GM12892 (cell line): ENCODE data around the gene INSYN2B.

Source experiments
- DNase-seq: peaks from one replicate; pipeline ENCODE4 v3.0.0; 2011; ENCODE audit not compliant: insufficient read length
- FAIRE-seq: peaks from 2 replicates; lab custom pipeline; 2011; peaks lifted over from hg19 to GRCh38; lab: Jason Lieb, UNC
- POLR2A ChIP-seq: IDR thresholded peaks from 2 replicates; pipeline ENCODE4 v1.6.1; 2011; ENCODE audit warnings: low read depth, low read length, control low read depth
- POLR2AphosphoS5 ChIP-seq: IDR thresholded peaks from 2 replicates; pipeline ENCODE4 v1.6.1; 2011; ENCODE audit warnings: low read depth, low read length, control low read depth
- TAF1 ChIP-seq: IDR thresholded peaks from 2 replicates; pipeline ENCODE4 v1.6.1; 2011; ENCODE audit warnings: low read depth, mild to moderate bottlenecking, control low read depth, low read length, borderline replicate concordance

Gene INSYN2B

DNA sequence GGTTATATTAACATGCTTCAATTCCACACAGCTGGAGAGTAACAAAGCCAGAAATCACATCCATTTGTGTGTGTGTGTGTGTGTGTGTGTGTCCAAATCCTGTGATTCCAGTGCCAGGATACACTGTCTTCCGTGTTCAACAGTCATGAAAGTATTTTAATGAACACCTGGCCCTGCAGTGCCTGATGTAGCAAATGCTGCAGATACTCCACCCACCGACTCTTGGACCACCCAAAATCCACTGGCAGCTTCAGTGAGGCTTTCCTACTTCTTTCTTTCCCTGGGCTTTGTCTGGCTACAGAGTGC is 13.1 kb upstream of the INSYN2B start:
- DNase-seq: no peak
- no peak for FAIRE-seq
- no peak for TF ChIP-seq POLR2AphosphoS5
- TF ChIP-seq TAF1: no peak
- no peak for TF ChIP-seq POLR2A

DNA sequence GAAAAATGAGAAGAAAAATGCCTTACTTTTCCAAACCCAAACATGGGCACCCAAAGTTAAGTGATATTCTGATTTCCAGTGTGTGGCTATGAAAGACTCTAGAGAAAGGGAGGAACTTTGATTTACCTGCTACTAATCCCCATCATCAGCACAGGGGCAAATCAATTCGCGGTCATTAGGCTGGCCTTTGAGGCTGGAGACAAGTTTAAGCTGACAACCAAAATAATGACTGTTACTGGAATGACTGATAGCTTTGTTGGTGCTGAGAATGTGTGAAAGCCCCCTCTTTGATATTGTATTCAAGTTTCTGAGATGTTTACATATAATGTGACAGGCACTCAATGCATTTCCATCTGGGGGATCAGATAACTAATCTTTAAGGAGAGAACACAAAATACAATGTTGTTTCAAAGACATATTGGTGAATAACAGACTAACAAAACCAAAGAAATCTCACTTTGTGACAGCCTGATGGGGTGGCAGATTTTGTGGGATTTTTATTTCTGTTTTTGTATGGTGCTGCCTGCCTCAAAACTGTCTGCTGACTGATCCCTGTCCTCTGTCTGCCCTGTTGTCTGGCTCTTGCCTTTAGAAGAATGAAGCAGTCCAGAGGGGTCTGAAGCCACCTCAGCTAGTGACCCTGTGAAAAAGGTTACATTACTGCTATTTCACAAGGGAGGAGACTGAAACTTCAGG is 12.6 kb upstream of the INSYN2B start:
- FAIRE-seq (no peak), DNase-seq (no peak)
- no peak for TF ChIP-seq POLR2AphosphoS5
- TF ChIP-seq POLR2A: no peak
- no peak for TF ChIP-seq TAF1

DNA sequence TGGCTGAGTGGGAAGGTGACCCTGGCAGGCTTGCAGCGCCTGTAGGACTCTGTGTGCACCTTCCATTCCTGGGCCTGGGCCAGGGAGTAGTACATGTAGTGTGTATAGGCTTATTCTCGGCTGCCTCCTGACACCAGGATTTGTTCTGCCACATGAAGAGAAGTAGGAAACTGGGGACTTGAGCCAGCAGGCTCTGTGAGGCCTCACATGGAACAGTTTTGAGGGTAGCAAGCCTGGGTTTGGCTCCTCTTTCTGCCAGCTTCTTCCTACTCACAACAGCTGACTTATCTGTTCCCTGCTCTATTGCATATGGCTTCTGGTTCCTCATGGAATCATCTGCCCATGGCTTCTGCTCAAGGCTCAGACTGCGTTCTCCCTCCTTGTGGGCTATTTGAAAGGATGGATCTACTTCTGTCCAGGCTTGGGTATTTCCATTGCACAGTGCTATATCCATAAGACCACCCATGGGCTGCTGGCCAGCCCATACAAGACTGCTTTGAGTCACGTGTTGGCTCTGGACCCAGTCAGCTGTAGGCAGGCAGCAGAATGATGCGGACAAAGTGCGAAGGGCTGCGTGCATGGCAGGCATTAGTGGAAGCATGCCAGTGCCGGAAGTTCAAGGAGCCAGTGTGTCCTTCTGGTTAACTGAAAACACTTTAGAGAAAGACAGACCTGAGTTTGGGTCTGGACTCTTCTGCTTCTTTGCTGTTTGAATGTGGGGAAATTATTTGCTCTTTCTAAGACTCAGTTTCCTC is 11.0 kb upstream of the INSYN2B start:
- no peak for DNase-seq
- TF ChIP-seq POLR2A (no peak), TAF1 (no peak), POLR2AphosphoS5 (no peak)
- no peak for FAIRE-seq

DNA sequence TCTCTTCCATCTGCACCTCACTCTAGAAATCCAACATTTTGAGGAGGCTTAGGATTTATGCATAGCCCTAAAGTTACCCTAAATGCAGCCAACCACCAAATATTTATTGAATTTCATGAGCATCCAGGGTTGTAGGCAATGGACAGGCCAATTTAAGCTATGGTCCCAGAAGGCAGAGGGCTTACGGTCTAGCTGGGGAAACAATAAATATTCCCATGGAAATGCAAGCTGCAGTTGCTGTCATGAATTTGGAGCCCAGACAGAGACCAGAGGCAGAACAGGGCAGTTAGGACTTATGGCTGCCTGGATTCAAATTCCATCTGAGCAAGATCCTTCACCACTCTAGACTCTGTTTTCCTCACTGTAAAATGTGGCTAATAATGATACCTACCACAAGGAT is 9.1 kb upstream of the INSYN2B start:
- FAIRE-seq: no peak
- no peak for TF ChIP-seq TAF1
- TF ChIP-seq POLR2AphosphoS5: no peak
- no peak for TF ChIP-seq POLR2A
- no peak for DNase-seq

DNA sequence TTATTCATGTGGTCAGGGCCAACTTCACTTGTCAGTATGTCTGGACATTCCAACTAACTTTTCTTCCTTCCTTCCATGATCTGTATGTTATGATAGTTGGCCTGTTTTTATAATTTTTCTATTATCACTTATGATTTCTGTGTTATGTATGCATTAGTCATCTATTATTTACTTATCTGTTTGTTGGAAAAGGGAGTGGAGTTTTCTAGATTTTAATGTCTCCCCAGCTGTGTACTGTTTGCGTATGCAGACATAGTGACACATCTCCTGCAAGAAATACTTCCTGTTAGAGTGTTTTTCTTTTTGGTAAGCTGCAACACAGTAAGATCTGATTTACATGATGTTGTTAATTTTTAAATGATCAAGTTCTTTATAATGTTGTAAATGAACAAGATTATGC is 8.7 kb upstream of the INSYN2B start:
- FAIRE-seq (no peak), DNase-seq (no peak)
- no peak for TF ChIP-seq TAF1
- TF ChIP-seq POLR2AphosphoS5: no peak
- no peak for TF ChIP-seq POLR2A

DNA sequence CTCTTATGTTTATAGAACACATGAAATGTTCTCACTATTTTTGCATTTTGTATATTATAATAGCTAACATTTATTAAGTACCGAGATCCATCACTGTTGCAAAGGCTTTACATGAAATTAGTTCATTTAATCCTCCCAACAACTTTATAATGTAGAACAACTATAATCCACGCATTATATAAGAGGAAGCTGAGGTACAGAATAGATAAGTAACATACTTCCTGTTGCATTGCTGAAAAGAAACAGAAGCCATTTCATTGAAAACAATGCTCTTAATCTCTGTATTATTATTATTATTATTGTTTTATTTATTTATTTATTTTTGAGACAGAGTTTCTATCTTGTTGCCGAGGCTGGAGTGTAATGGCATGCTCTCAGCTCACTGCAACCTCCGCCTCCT is 7.9 kb upstream of the INSYN2B start:
- DNase-seq (no peak), FAIRE-seq (no peak)
- TF ChIP-seq TAF1 (no peak), POLR2A (no peak), POLR2AphosphoS5 (no peak)

DNA sequence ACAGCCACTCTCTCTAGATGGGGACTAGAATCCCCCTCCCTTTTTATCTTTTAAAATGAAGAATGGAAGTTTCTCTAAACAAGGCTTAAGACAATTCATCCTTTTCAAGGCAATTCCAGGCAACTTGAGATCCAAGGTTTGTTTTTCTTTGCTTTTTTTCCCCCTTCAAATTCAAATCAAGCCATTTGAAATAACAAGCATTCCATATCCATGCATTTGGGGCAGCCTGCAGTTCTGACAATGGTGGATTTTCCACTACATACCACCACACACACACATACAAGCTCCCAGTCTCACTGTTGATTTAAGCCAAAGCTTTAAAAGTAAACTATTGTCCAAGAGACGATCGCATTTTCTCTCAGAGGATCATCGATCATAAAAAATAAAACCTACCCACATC is 424 bp downstream of the INSYN2B start:
- FAIRE-seq (no peak), DNase-seq (no peak)
- TF ChIP-seq POLR2A: no peak
- TF ChIP-seq POLR2AphosphoS5: no peak
- no peak for TF ChIP-seq TAF1

DNA sequence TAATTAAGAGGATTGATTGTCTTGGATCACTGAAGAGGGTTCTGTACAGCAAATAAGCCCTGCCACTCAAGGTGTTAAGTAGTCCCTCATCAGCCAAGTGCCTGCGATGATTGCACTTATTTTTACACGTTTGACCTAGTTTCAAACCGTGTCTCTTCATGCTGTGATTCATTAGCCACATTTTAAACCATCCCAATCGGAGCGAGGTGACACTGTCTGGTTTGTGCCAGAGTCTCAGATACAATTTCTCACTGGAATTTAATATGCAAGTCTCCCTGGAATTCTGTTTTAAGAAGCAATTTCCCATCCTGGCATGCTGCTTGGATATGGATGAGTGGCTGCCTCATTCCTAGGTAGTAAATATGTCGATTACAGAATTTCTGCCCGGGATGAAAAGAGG is 1.6 kb downstream of the INSYN2B start:
- no peak for TF ChIP-seq POLR2A
- TF ChIP-seq POLR2AphosphoS5: no peak
- no peak for TF ChIP-seq TAF1
- FAIRE-seq: no peak
- no peak for DNase-seq

DNA sequence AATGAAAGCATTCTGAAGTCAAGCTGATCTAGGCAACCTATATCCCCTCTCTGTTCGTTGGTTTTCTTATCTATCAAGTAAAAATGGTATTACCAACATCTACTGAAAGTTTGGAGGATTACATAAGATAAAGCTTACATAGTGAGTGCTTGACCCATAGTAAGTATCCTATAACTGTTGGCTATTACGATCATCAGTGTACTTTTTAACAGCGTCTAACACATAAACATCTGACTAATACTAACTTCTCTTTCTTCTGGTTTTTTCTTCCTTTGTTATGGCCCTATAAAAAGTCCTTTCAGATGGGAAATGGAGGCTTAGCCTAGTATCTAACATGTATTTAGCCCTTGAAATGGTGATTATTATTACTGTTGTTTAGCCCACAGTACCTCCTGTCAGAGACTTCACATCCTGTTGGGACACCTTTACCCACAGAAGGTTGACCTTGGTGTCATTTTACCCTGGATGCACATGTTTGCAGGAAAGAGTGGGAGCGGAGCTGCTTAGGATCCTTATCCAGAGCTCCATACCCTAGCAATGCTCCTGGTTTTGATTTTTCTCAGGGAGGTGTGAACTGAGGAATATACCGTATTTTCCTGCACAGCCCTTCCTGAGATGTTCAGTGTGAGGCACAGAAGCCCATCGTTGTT is 6.0 kb downstream of the INSYN2B start:
- TF ChIP-seq POLR2A: no peak
- no peak for TF ChIP-seq POLR2AphosphoS5
- TF ChIP-seq TAF1: no peak
- no peak for FAIRE-seq
- DNase-seq: no peak

DNA sequence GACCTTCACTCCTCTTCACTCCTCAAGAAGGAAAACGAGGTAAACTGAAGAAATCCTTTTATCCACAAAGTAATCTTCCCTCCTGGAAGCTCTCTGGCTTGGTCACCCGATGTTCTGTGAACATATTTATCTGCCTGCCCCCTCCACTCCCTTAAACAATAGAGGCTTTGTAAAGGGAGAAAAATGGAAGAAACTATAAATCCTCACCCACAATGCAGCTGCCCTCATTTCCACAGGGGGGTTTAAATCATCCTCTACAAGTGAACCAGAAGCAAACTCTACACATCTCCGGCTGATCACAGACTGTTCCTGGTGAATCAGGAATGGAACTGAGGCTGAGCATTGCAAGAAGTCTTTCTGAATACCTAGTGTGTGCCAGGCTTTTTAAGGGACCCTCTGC is 7.2 kb downstream of the INSYN2B start:
- TF ChIP-seq TAF1 (no peak), POLR2A (no peak), POLR2AphosphoS5 (no peak)
- DNase-seq: no peak
- no peak for FAIRE-seq

DNA sequence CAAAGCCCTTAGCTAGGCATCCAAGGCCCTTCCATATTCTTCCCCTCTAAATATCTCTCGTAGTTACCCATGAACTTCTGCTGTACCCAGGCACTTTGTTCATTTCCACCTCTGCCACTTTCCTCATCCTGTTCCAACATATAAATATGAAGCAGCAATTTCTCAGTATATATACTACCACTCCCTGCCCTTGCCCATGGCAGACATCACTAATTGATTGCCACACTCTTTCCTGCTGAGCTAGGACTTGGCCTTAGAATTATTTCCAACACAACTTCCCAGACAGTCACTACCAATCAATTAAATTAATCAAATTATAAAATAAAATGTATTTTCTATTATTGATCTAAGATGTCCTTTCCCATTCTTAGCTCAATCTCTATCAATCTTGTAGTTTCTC is 8.5 kb downstream of the INSYN2B start:
- FAIRE-seq (no peak), DNase-seq (no peak)
- TF ChIP-seq POLR2A (no peak), POLR2AphosphoS5 (no peak), TAF1 (no peak)

DNA sequence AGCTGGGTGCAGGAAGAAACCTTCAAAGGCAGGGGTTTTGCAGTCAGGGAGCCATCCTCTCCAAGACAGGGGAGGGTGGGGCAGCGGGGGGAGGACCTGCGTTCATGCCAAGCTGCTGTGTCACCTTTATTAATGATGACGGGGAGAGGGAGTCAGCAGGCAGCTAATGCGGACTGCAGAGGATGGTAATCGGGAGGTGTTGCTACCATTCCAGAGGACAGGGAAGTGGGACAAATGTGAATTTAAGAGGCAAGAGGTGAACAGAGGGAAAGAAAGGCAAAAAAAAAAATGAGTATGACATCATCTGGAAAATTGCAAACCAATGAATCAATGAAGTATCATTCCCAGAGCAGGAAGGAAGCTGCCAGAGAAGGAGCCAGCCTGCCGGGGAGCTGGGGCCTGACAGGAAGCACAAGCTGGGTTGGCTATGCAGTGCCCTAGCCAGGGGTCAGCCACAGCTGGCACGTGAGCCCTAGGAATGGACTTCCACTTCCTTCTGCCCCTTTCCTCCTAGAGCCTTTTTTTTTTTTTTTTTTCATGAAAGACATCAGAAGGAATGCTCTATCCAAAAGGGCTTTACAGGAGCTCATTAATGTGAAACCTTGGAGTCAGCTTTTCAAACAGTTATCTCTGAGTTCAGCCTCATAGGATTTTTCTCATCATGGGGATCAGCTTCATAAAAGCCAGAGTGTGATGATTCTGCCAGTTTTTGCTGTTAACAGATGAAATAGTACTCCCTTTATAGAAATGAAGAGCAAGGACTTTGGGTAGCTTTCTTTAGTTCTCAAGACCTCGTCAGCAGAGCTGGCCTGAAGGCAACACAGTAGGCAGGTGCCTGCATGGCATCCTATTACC is 9.2 kb downstream of the INSYN2B start:
- FAIRE-seq: peak; percentile 40
- DNase-seq: no peak
- no peak for TF ChIP-seq POLR2A
- no peak for TF ChIP-seq POLR2AphosphoS5
- TF ChIP-seq TAF1: no peak
